ENCODE data around the gene OLIG2.
A peak's percentile ranks its signal among the peaks of the same experiment; 100 is the strongest.

The OLIG2 gene

DNA sequence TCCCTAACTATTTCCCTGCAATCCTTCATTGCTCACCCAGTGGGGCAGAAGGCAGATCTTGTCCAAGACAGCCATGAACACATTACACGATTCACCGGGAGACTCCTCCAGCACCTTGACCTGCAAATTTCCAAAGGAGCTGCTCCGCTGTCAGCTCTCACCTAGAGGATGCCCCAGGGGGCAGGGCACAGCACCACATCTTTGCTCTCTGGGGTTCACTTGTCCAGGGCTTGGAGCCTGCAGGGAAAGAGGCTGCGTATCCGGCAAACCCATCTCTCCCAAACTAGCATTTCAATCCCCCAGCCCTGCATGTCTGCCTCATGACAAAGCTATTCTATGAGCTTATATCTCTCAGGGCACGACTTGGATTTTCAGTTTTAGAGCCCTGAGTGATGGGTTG, 35.1 kb upstream of the OLIG2 start:
- H3K4me3 ChIP-seq (ENCODE audit: low read depth, low read length) = no peak overlapping the region
- TF ChIP-seq, protein P1, sequence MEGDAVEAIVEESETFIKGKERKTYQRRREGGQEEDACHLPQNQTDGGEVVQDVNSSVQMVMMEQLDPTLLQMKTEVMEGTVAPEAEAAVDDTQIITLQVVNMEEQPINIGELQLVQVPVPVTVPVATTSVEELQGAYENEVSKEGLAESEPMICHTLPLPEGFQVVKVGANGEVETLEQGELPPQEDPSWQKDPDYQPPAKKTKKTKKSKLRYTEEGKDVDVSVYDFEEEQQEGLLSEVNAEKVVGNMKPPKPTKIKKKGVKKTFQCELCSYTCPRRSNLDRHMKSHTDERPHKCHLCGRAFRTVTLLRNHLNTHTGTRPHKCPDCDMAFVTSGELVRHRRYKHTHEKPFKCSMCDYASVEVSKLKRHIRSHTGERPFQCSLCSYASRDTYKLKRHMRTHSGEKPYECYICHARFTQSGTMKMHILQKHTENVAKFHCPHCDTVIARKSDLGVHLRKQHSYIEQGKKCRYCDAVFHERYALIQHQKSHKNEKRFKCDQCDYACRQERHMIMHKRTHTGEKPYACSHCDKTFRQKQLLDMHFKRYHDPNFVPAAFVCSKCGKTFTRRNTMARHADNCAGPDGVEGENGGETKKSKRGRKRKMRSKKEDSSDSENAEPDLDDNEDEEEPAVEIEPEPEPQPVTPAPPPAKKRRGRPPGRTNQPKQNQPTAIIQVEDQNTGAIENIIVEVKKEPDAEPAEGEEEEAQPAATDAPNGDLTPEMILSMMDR (IDR thresholded peaks at IDR 0.05; ENCODE audit: low read depth, low read length) = no peak

DNA sequence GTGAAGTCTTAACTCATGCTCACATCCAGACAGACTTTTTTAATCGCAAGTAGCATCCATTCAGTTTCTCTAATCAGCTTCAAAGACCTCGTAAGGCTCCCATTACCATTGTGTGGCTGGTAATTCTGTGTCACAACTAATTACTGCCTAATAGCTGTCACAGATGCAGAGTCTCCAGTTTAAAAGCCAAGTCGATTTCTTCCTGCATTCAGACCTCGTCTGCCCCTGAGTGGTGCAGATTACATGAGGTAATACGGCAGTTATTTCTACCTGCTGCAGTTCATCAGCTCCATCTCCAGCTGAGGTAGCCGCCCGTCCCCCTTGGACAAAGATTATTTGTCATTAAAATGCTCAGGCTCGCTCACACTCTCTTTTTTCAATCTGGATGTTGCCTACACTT, 34.4 kb upstream of the OLIG2 start:
- TF ChIP-seq, protein P1 (IDR thresholded peaks at IDR 0.05; ENCODE audit: low read depth, low read length) = no peak
- no peak overlapping the region for H3K4me3 ChIP-seq (ENCODE audit: low read depth, low read length)

DNA sequence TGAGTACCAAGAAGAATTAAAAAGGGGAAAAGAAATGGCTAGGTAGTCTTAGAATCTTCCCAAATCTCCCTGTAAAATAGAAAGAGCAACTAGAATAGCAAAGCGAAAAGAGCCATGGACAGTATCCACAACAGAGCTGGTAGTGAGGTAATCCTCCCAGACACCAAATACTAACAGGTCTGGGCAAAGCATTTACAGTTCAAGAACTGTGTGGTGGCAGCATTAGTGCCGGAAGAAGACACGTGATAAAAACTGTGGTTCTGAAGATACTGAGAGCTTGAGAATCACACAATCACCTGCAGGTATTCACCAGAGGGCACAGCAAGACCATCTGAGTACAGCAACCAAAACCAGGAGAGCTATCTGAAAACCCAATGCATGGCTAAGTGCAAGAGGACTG, 31.8 kb upstream of the OLIG2 start:
- H3K4me3 ChIP-seq (ENCODE audit: low read depth, low read length) = no peak overlapping the region
- TF ChIP-seq, protein P1 (IDR thresholded peaks at IDR 0.05; ENCODE audit: low read depth, low read length) = no peak

DNA sequence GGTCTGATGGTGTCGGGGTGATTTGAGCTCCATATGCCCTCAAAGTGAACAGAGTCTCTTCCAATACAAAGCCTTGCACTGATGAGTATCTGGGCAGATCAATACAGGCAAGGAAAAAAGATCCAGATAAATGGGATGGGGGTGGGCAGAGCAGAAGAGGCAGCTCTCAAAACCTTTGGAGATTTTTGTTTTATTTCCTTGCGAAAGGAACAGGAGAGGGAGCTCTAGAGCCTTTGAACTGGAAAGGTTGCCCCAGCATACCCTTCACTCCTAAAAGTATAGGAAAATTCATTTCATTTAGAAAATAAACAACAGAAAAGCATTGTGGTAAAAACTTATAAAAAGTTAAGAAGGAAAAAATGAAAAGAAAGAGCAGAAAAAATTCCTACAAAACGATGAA, 31.4 kb upstream of the OLIG2 start:
- TF ChIP-seq, protein P1 (IDR thresholded peaks at IDR 0.05; ENCODE audit: low read depth, low read length) = peak; percentile 24; the same call in 1 of the 2 replicates
- no peak overlapping the region for H3K4me3 ChIP-seq (ENCODE audit: low read depth, low read length)

DNA sequence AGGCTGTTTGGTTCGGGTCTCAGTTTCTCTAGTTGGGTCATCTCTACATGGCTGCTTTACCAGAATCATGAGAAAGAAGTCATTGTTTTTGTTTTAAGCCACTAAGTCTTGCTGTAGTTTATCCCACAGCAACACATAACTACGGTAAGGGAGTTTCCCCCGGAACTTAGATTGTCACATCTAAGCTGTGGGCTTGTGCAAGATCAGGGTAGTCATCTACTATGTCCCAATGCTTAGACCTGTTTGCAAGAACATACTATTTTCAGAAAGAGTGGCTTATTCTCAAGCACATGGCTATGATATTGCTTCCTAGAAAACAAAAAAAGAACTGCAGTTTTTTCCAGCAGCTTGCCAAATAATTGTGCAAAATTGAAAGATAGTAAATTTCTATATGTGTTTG, 18.0 kb upstream of the OLIG2 start:
- H3K4me3 ChIP-seq (ENCODE audit: low read depth, low read length) = no peak overlapping the region
- TF ChIP-seq, protein P1 (IDR thresholded peaks at IDR 0.05; ENCODE audit: low read depth, low read length) = no peak

DNA sequence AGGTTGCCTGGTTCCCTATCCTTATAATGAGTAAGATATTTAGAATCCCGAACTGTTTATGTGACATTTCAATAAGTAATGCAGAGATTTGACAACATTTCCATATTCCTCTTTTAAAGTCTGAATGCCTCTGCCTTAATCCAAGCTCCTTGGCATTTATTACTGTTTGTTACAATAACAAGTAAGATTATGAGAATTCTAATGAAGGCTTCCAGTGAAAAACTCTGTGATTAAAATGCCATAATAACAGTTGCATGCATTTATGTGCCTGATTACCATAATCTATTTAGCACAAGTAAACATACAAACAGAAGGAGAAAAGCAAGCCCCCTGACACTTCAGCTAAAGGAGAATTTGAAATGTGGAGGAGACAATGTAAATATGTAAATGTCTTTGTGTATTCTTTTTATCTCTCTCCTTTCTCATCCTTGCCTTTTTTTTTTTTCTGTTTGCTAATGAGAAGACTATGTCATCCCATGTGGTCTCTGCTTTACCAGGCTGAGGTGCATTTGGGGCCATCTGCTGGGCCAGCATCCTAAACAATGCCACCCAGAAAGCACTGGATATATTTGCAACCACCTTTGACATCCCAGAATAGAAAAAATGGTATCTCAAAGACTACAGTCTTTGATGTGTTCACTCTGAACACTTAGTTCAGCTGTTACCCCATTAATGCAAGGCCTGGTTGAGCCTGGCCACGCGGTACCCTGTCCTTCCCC, 17.2 kb upstream of the OLIG2 start:
- H3K4me3 ChIP-seq (ENCODE audit: low read depth, low read length) = no peak overlapping the region
- TF ChIP-seq, protein P1 (IDR thresholded peaks at IDR 0.05; ENCODE audit: low read depth, low read length) = no peak

DNA sequence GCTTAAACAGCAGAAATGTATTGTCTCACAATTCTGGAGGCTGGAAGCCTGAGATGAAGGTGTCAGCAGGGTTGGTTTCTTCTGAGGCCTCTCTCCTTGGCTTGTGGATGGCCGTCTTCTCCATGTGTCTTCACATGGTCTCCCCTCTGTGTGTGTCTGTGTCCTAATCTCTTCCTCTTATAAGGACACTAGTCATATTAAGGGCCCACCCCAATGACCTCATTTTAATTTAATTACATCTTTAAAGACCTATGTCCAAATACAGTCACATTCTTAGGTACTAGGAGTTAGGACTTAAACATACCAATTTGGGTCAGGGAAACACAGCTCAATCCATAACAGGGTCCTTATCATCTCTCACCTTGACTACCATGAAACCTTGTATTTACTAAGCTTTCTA, 14.8 kb upstream of the OLIG2 start:
- H3K4me3 ChIP-seq (ENCODE audit: low read depth, low read length) = no peak overlapping the region
- TF ChIP-seq, protein P1 (IDR thresholded peaks at IDR 0.05; ENCODE audit: low read depth, low read length) = no peak

Data from WI38 (cell line).